ENCODE measurements around the gene TCF25.

DNA sequence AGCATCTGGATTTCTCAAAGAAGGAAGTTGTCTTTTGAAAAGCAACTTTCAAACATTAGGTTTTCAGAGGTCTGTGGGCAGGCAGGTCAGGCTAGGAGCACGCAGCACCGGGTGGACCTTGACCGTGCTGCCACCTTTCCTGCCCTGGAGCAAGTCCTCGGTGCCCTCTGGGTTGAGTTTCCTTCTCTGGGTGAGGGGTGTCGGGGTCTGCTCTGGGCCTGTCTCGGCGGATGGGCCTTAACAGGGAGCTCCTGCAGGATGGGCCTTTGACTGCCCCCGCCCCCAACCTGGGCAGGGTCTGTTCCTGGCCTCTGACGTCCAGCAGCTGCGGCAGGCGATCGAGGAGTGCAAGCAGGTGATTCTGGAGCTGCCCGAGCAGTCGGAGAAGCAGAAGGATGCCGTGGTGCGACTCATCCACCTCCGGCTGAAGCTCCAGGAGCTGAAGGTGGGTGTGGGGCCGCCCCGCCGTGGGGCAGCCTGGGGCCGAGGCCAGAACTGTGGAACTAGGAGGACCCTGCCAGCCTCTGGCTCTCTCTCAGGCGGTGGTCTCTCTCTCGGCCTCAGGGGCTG lies 83.9 kb downstream of the TCF25 start:
- TF ChIP-seq, protein P1, sequence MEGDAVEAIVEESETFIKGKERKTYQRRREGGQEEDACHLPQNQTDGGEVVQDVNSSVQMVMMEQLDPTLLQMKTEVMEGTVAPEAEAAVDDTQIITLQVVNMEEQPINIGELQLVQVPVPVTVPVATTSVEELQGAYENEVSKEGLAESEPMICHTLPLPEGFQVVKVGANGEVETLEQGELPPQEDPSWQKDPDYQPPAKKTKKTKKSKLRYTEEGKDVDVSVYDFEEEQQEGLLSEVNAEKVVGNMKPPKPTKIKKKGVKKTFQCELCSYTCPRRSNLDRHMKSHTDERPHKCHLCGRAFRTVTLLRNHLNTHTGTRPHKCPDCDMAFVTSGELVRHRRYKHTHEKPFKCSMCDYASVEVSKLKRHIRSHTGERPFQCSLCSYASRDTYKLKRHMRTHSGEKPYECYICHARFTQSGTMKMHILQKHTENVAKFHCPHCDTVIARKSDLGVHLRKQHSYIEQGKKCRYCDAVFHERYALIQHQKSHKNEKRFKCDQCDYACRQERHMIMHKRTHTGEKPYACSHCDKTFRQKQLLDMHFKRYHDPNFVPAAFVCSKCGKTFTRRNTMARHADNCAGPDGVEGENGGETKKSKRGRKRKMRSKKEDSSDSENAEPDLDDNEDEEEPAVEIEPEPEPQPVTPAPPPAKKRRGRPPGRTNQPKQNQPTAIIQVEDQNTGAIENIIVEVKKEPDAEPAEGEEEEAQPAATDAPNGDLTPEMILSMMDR (IDR thresholded peaks at IDR 0.05), result no peak
- TF ChIP-seq POLR2A (IDR thresholded peaks at IDR 0.05), result no peak

Measured in testis (tissue), 2 donors.